ENCODE results near the gene ZNF780A. TPM values are rescaled to one million over a fixed set of nuclear protein-coding genes. Genes with fewer than 3 reads are reported as not detected.

ZNF780A gene
- 10 to 100 TPM; 23.0 to 24.2 TPM for total RNA-seq

GRCh38 chr19:40090241-40091204, at the start of gene ZNF780A:
TSS of gene ZNF780A (minus strand) at chr19:40090943. CDS start at chr19:40084753, 6,190 bp downstream.

GRCh38 chr19:40055832-40056504, 34.8 kb downstream of the ZNF780A start, which contains the start of gene ZNF780B:
TSS of gene ZNF780B (minus strand) at chr19:40056231. CDS start at chr19:40050332, 5,899 bp downstream.

Other genes with a start within 250 kb of the ZNF780A start
- gene FBL, start 244.6 kb downstream of the ZNF780A start, total RNA-seq = 100 to 1,000 TPM; 377 to 379 TPM
- gene FCGBP, start 156.3 kb downstream of the ZNF780A start, total RNA-seq = 1 to 10 TPM; 4.7 to 4.8 TPM
- 10 to 100 TPM; 83.1 to 85.9 TPM for gene PSMC4, start 119.8 kb downstream of the ZNF780A start, total RNA-seq
- gene ZNF546, start 93.9 kb downstream of the ZNF780A start, total RNA-seq = 1 to 10 TPM; 6.8 to 7.4 TPM
- 10 to 100 TPM; 36.6 to 38.8 TPM for gene ZNF780B, start 34.7 kb downstream of the ZNF780A start, total RNA-seq
- gene MAP3K10, start 100.5 kb upstream of the ZNF780A start, total RNA-seq = 10 to 100 TPM; 20.4 to 20.5 TPM
- not detected for gene TTC9B, start 127.4 kb upstream of the ZNF780A start, total RNA-seq
- under 1 TPM in 1 of 2 experiments, not detected in 1; 0.19 TPM for gene CCNP, start 135.7 kb upstream of the ZNF780A start, total RNA-seq
- 100 to 1,000 TPM; 139 to 151 TPM for gene AKT2, start 194.4 kb upstream of the ZNF780A start, total RNA-seq